ENCODE results near the gene ITGB1BP2.
"Not testable (repeated sequence)": the region's sequence is repeated elsewhere in the genome, so short reads cannot be mapped to it uniquely, and the experiment has no call there.

The ITGB1BP2 gene

GRCh38 chrX:71301195-71301924 lies at the start of gene ITGB1BP2:
Gene ITGB1BP2, plus strand, starts transcription at chrX:71301750. Its CDS starts 57 bp downstream, at chrX:71301807.
- no peak for DNase-seq

DNA sequence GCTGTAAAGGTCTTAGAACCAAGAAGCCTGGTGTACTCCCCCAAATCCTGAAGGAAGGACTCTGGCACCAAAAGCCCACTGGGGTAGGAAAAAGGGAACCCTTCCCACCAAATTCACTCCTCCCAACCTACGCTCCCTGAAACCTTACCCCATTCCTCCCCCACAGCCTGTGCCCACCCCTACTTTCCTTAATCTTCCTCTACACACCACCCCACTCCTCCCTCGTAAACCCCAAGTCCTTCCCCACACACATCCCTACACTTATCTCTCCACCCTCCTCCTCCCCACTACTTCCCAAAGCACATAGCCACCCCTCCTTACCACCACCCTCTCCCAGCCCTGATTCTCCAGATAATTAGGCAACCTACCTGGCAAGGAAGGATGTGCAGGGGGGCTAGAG lies 49.3 kb upstream of the ITGB1BP2 start:
- no peak for DNase-seq

GRCh38 chrX:71253253-71254091 lies 48.1 kb upstream of the ITGB1BP2 start:
- peak; percentile 17 for DNase-seq

DNA sequence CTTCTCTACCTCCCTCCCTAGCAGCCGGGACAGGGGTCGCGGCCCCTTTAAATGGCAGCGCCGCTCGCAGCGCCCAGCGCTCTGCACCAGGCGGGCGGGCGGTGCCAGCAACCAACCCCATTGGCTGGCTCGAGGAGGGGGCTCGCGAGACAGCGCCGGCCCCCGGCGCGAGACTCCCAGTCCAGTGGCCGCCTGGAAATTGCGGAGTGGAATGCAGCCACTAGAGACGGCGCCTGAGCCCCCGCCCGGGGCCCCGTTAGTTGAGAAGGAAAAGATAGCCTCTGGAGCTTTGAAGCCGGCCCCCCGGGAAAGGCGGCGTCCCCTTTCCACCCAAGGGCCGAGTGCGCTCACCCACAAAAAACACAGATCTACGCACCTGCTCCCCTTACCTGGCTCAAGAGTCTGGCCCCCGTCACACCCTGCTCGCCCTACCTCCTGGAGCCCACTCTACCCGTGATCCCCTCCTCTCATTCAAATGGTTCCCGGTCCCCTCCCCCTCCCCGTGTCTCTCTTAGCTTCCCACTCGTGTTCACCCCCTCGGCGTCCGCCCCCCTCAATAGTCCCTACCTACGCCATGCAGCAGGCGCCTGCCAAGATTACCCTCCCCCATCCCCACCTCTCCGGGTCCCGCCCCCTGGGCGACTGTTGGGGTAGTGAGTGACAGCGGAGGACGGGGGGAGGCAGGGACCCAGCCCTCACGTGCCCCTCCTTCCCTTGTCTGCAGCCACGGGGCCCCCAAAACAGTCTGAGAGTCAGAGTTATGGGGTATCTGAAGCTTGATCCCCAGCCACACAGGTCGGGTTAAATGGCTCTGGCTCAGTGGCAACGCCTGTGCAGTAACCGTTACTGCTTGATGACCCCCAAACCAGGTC lies 47.2 kb upstream of the ITGB1BP2 start, which contains the start of gene ZMYM3:
TSS of gene ZMYM3 (minus strand) at position 49 of the 872 bp plus-strand sequence. CDS start 885 bp downstream, outside the sequence.
- peak; percentile 67 for DNase-seq

GRCh38 chrX:71256051-71256450 lies 45.5 kb upstream of the ITGB1BP2 start:
- no peak for DNase-seq

DNA sequence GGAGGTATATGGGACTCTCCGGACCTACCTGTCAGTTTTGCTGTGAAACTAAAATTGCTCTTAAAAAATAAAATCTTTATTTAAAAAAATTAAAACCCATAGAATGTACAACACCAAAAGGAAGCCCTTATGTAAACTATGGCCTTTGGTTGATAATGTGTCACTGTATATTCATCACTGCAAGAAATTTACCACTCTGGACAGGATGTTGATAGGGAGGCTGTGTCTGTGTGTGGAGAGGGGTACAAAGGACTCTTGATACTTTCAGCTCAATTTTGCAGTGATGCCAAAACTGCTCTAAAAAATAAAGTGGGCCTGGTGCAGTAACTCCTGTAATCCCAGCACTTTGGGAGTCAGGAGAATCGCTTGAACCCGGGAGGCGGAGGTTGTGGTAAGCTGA lies 44.7 kb upstream of the ITGB1BP2 start:
- no peak for DNase-seq

DNA sequence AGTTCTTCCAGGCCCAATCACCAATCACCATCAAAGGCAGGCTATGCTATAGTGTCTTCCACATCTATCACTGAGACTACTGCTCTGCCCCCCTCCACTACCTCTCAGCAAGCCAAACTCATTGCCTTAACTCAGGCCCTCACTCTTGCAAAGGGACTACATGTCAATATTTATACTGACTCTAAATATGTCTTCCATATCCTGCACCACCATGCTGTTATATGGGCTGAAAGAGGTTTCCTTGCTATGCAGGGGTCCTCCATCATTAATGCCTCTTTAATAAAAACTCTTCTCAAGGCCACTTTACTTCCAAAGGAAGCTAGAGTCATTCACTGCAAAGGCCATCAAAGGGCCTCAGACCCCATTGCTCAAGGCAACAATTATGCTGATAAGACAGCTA lies 32.9 kb upstream of the ITGB1BP2 start:
- not testable (repeated sequence) for DNase-seq

DNA sequence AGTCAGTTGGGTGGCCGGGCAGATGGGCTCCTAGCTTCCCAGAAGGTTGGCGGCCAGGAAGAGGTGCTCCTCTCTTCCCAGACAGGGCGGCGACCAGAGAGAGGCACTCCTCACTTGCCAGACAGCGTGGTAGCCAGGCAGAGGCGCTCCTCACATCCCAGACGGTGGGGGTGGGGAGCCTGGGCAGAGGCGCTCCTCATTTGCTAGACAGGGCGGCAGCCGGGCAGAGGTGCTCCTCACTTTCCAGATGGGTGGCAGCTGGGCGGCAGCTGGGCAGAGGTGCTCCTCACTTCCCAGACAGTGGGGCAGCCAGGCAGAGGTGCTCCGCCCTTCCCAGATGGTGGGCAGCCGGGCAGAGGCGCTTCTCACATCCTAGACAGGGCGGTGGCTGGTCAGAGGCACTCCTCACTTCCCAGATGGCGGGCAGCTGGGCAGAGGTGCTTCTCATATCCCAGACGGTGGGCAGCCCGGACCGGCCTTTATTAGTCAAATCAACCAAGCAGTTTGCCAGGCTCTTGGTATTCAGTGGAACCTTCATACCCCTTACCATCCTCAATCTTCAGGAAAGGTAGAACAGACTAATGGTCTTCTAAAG lies 31.7 kb upstream of the ITGB1BP2 start:
- no peak for DNase-seq

DNA sequence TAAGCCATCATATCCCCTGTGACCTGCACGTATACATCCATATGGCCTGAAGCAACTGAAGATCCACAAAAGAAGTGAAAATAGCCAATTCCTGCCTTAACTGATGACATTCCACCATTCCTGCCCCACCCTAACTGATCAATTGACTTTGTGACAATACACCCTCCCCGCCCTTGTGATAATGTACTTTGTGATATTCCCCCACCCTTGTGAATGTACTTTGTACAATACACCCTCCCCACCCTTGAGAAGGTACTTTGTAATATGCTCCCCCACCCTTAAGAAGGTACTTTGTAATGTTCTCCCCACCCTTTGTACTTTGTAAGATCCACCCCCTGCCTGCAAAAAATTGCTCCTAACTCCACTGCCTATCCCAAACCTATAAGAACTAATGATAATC lies 29.2 kb upstream of the ITGB1BP2 start:
- not testable (repeated sequence) for DNase-seq

GRCh38 chrX:71281300-71281699 lies 20.2 kb upstream of the ITGB1BP2 start:
- DNase-seq, result not testable (repeated sequence)

- no peak for DNase-seq
These were observed 18.8 kb upstream of the ITGB1BP2 start for GRCh38 chrX:71282514-71283402.

- peak; percentile 68 for DNase-seq
These were observed 18.0 kb upstream of the ITGB1BP2 start, which contains the start of gene NONO for GRCh38 chrX:71283403-71284143. Gene NONO, plus strand, starts transcription at chrX:71283635. Its CDS starts 7,003 bp downstream, at chrX:71290638.

DNA sequence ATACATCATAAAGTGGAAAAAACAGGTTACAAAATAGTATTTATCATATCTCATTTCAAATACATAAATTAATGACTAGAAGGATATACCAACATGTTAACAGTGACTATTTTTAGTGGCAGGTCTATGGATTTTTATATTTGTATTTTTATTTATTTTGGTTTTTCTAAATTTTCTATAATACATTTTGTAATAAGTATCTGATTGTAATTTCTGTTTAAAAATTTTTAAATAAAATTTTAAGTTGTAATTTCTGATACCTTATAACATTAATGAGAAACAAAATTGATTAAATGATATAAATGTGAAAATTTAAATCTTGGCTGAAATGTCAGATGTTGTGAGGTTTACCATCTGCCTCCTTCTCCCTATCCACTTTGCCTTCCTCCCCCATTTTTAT lies 15.6 kb upstream of the ITGB1BP2 start:
- DNase-seq, result no peak

DNA sequence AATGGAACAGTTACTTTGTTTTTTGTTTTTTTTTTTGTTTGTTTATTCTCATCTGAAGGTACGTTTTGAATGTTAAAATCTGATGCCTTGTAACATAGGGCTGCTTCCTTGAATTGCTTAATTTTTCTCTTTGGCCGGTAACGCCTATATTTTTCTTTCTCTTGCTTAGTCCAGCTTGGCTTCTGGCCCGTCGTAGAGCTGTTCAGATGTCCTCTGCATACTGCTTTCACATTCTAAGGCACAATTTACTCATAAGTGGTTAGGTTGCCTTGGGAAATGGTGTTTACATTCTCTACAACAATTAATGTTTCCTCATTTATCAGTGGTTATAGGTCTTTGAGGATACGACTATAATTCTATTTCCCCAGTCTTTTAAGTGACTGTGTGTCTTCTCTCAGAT lies 10.2 kb upstream of the ITGB1BP2 start:
- DNase-seq, result no peak

DNA sequence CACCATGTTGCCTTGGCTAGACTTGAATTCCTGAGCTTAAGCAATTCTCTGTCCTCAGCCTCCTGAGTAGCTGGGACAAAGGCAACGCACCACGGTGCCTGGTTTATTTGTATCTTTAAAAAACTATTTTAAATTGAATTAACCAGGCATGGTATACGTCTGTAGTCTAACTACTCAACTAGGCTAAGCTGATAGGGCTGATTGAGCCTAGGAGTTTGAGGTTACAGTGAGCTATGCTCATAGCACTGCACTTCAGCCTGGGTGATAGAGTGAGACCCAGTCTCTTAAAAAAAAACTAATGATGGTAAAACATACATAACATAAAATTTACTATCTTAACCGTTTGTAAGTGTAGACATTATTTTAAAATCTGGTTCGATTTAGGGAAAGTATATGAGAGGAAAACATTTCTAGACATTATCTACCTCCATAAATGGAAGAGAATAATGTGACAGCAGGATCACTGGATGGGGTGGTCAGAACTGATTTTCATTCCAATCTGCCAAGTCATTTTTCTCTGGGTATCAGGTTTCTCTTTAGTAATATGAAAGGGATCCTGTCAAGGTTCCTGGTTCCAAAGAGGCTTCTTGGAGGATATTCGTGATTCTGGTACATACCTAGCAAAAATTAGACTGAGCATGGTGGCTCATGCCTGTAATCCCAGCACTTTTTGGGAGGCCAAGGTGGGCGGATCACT lies 8.7 kb upstream of the ITGB1BP2 start:
- no peak for DNase-seq

GRCh38 chrX:71296806-71297205 lies 4.7 kb upstream of the ITGB1BP2 start:
- DNase-seq, result no peak

GRCh38 chrX:71298119-71298518 lies 3.4 kb upstream of the ITGB1BP2 start:
- no peak for DNase-seq

GRCh38 chrX:71300064-71300463 lies 1.5 kb upstream of the ITGB1BP2 start:
- not testable (repeated sequence) for DNase-seq

- DNase-seq, result not testable (repeated sequence)
These were observed 1.1 kb upstream of the ITGB1BP2 start for GRCh38 chrX:71300495-71300894.
